ENCODE results near the gene RNF220. TPM values are rescaled to one million over a fixed set of nuclear protein-coding genes. Genes with fewer than 3 reads are reported as not detected.

The RNF220 gene
- polyA plus RNA-seq, 1 of the 3 experiments (the other 2 are of a cell fraction) = 83.7 TPM

DNA sequence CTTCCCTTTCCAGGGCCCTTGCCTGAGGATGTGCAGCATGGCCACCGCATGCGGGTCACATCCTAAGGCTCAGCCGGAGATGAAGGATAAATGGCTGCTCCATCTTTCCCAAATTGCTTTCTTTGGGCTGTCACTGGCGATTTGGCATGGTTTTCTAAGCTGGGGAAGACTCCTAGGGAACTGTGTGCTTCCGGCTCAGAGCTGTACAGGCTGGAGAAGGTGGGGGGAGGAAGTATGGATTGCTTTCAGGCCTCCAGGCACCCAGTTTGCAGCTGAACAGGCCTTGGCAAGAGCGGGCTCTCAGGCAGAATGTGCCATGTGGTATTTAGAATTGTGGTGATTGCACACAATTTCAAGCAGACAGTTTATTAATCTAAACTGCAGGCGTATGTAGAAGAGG, 220.3 kb downstream of the RNF220 start:
- Histone ChIP-seq H3K27ac (ENCODE audit: low read depth in 2 of 2, low read length in 1 of 2) (no peak overlapping the region), H3K9me2 (no peaks in the 10 kb centered on the region), H3K36me3 (replicated peaks in 1 of 2; ENCODE audit: control insufficient read depth in 1 of 2, insufficient read depth in 2 of 2, low read length in 1 of 2) (no peaks in the 10 kb centered on the region), H3K27me3 (ENCODE audit: insufficient read depth) (no peaks in the 10 kb centered on the region), H3K4me1 (ENCODE audit: control insufficient read depth in 1 of 2, insufficient read depth in 2 of 2, low read depth in 1 of 2, low read length in 1 of 2) (peaks cover 0 to 10% of the 10 kb centered on the region in 2 experiments; a peak in 2 of 4 replicates), H3K79me2 (ENCODE audit: insufficient read depth) (no peaks in the 10 kb centered on the region), H3K9ac (no peak overlapping the region), H3K4me3 (ENCODE audit: low read depth in 2 of 2, low read length in 1 of 2) (no peak overlapping the region), H2AFZ (ENCODE audit: low read depth) (no peak overlapping the region), H3K9me3 (no peaks in the 10 kb centered on the region), H3F3A (replicated peaks; ENCODE audit: insufficient read depth) (peaks cover 20% of the 10 kb centered on the region), H4K20me1 (ENCODE audit: insufficient read depth) (no peaks in the 10 kb centered on the region), H3K4me2 (no peak overlapping the region)
- POLR2A ChIA-PET = interaction anchor here (1.3 kb wide), 1 partner anchor 8 kb away, joined by 3 read pairs; no protein-coding TSS in a partner anchor
- DNase-seq = no peak
- CTCF ChIA-PET = interaction anchor here (1.2 to 1.9 kb wide), 5 partner anchors 15 to 30 kb away, joined by 3 to 6 read pairs (median 5); no protein-coding TSS in a partner anchor
- TF ChIP-seq, protein P1, sequence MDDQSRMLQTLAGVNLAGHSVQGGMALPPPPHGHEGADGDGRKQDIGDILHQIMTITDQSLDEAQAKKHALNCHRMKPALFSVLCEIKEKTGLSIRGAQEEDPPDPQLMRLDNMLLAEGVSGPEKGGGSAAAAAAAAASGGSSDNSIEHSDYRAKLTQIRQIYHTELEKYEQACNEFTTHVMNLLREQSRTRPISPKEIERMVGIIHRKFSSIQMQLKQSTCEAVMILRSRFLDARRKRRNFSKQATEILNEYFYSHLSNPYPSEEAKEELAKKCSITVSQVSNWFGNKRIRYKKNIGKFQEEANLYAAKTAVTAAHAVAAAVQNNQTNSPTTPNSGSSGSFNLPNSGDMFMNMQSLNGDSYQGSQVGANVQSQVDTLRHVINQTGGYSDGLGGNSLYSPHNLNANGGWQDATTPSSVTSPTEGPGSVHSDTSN (IDR thresholded peaks at IDR 0.05) = no peak
- TF ChIP-seq RCOR1 (IDR thresholded peaks at IDR 0.05; ENCODE audit: low read length) (no peak), GABPA (IDR thresholded peaks at IDR 0.05; ENCODE audit: low read depth) (no peak), MXI1 (IDR thresholded peaks at IDR 0.05; ENCODE audit: low read depth, low read length) (no peak), SMC3 (IDR thresholded peaks at IDR 0.05; ENCODE audit: low read depth, low read length) (no peak), RFX5 (IDR thresholded peaks at IDR 0.05; ENCODE audit: low read length) (no peak), TAF1 (IDR thresholded peaks at IDR 0.05; ENCODE audit: borderline replicate concordance, low read depth, low read length) (no peak), TCF12 (IDR thresholded peaks at IDR 0.05) (no peak), RAD21 (IDR thresholded peaks at IDR 0.05; ENCODE audit: low read length) (no peak), YY1 (IDR thresholded peaks at IDR 0.05; ENCODE audit: low read depth) (no peak), USF1 (IDR thresholded peaks at IDR 0.05; ENCODE audit: borderline replicate concordance, low read depth) (no peak), SIN3A (IDR thresholded peaks at IDR 0.05; ENCODE audit: borderline replicate concordance, low read depth, low read length) (no peak), ZBTB33 (IDR thresholded peaks at IDR 0.05; ENCODE audit: borderline replicate concordance, low read depth) (no peak), FOSL2 (IDR thresholded peaks at IDR 0.05; ENCODE audit: borderline replicate concordance, low read depth) (no peak), TEAD4 (IDR thresholded peaks at IDR 0.05; ENCODE audit: borderline replicate concordance, insufficient read depth) (no peak)
- TF ChIP-seq, protein P2, sequence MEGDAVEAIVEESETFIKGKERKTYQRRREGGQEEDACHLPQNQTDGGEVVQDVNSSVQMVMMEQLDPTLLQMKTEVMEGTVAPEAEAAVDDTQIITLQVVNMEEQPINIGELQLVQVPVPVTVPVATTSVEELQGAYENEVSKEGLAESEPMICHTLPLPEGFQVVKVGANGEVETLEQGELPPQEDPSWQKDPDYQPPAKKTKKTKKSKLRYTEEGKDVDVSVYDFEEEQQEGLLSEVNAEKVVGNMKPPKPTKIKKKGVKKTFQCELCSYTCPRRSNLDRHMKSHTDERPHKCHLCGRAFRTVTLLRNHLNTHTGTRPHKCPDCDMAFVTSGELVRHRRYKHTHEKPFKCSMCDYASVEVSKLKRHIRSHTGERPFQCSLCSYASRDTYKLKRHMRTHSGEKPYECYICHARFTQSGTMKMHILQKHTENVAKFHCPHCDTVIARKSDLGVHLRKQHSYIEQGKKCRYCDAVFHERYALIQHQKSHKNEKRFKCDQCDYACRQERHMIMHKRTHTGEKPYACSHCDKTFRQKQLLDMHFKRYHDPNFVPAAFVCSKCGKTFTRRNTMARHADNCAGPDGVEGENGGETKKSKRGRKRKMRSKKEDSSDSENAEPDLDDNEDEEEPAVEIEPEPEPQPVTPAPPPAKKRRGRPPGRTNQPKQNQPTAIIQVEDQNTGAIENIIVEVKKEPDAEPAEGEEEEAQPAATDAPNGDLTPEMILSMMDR (IDR thresholded peaks at IDR 0.05) = no peak
- TF ChIP-seq, protein P3, sequence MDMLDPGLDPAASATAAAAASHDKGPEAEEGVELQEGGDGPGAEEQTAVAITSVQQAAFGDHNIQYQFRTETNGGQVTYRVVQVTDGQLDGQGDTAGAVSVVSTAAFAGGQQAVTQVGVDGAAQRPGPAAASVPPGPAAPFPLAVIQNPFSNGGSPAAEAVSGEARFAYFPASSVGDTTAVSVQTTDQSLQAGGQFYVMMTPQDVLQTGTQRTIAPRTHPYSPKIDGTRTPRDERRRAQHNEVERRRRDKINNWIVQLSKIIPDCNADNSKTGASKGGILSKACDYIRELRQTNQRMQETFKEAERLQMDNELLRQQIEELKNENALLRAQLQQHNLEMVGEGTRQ (IDR thresholded peaks at IDR 0.05; ENCODE audit: borderline replicate concordance, low read depth, low read length) = no peak
- TF ChIP-seq, protein P4, sequence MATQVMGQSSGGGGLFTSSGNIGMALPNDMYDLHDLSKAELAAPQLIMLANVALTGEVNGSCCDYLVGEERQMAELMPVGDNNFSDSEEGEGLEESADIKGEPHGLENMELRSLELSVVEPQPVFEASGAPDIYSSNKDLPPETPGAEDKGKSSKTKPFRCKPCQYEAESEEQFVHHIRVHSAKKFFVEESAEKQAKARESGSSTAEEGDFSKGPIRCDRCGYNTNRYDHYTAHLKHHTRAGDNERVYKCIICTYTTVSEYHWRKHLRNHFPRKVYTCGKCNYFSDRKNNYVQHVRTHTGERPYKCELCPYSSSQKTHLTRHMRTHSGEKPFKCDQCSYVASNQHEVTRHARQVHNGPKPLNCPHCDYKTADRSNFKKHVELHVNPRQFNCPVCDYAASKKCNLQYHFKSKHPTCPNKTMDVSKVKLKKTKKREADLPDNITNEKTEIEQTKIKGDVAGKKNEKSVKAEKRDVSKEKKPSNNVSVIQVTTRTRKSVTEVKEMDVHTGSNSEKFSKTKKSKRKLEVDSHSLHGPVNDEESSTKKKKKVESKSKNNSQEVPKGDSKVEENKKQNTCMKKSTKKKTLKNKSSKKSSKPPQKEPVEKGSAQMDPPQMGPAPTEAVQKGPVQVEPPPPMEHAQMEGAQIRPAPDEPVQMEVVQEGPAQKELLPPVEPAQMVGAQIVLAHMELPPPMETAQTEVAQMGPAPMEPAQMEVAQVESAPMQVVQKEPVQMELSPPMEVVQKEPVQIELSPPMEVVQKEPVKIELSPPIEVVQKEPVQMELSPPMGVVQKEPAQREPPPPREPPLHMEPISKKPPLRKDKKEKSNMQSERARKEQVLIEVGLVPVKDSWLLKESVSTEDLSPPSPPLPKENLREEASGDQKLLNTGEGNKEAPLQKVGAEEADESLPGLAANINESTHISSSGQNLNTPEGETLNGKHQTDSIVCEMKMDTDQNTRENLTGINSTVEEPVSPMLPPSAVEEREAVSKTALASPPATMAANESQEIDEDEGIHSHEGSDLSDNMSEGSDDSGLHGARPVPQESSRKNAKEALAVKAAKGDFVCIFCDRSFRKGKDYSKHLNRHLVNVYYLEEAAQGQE (IDR thresholded peaks at IDR 0.05; ENCODE audit: low read depth, low read length) = no peak
- 84% methylated on average over 7 of the region's 7 CpGs for WGBS (ENCODE audit: low lambda C conversion rate)

Data from SK-N-SH (cell line).